Right ventricle myocardium inferior (tissue), 1 donor: ENCODE results near the gene DUSP19. TPM values are rescaled to one million over a fixed set of nuclear protein-coding genes. Genes with fewer than 3 reads are reported as not detected.
A peak's percentile ranks its signal among the peaks of the same experiment; 100 is the strongest.
"Not testable (repeated sequence)": the region's sequence is repeated elsewhere in the genome, so short reads cannot be mapped to it uniquely, and the experiment has no call there.

ENCODE experiments used
- ATAC-seq: fragments of 200-7000 bp; cut with Tn5 transposase; one replicate; pipeline ENCODE4 v1.9.1; 2020; ENCODE audit warnings: mild to moderate bottlenecking, moderate library complexity
- DNase-seq: peaks from one replicate; pipeline ENCODE4 v3.0.0; 2021; ENCODE audit errors: missing footprints
- intact Hi-C: fragments of 100-400 bp; cut with DNase I; formaldehyde crosslinking; loops from one replicate; pipeline ENCODE4 v1.11.0; 2022
- long read RNA-seq: library from polyadenylated mRNA; unstranded; transcript quantifications from one replicate; pipeline ENCODE4 v2.0.0, GENCODE V29; 2021
- total RNA-seq: library from RNA; stranded (reverse); fragmentation: NEBNext Ultra II Directional; extraction: Animal tissue kit (Norgen Biotek cat#: 25700); gene quantifications from one replicate; pipeline ENCODE4 v1.2.1, GENCODE V29; 2021
- donor health status: DM: no; HTN: yes; CAD: no; lungs with severe emphysema.

Gene DUSP19
- total RNA-seq: 12.1 TPM
- long read RNA-seq, full-length matches to known transcripts: 5 of 5 reads
- long read RNA-seq, partial matches to known transcripts: 0 of 5 reads
- long read RNA-seq, other reads (novel, unspliced or antisense): 0 of 5 reads

- no peak for DNase-seq
- peak; percentile 94 for ATAC-seq
- intact Hi-C loops: loop anchor here (2.0 kb wide), 2 partner anchors 40 to 46 kb away; partner anchors contain the start of genes NCKAP1 and NUP35
Measured at GRCh38 chr2:183078464-183079138, at the start of gene DUSP19. DUSP19 (plus strand) TSS chr2:183078747; CDS start chr2:183078934, 187 bp downstream.

DNA sequence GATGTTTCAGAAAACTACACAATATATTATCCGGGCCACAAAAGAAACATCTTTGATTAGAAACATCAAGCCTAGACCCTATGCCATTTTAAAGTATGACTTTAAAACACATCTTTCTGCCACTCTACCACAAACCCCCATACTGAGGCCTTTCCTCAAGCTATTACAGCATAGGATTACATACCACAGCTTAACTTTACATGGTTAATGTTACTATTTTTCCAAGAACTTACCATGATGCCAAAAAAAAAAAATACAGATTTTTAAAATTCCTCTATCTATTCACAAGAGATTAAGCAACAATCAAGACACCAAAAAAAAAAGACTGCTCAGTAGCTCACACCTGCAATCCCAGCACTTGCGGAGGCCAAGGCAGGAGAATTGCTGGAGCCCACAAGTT, 49.3 kb upstream of the DUSP19 start:
- intact Hi-C loops: no loop called here
- DNase-seq: no peak
- ATAC-seq: no peak

DNA sequence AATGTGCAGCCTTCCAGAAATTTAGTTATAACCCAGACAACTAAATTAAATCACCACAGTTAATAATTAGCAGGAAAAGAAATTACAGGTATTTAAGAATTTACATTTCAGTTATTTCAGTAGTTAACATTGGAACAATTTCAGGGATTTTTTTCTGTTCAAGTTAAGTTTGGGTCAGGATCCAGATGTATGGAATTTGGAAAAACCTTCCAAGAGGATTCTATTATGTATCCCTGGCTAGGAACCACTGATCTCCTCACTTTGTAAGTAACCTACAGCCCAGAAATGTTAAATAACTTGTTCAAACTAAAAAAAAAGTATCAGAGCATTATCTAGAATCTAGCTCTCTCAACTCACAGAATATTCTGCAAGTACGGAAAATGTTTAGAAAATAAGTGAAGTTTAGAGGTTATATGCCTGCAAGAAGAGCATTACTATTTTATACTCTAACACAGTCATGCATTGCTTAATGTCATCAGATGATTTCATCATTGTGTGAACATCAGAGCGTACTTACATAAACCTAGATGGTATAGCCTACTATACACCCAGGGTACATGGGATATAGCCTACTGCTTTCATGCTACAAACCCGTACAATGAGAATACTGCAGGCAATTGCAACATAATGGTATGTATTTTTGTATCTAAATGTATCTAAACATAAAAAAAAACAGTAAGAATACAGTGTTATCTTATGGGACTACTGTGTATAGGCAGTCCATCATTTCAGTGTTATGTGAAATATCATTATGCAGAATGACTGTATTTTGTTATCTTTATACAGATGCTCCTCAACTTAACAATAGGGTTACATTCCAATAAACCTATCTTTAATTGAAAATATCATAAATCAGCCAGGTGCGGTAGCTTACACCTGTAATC, 46.4 kb upstream of the DUSP19 start:
- DNase-seq (no peak), ATAC-seq (no peak)
- intact Hi-C loops: no loop called here

DNA sequence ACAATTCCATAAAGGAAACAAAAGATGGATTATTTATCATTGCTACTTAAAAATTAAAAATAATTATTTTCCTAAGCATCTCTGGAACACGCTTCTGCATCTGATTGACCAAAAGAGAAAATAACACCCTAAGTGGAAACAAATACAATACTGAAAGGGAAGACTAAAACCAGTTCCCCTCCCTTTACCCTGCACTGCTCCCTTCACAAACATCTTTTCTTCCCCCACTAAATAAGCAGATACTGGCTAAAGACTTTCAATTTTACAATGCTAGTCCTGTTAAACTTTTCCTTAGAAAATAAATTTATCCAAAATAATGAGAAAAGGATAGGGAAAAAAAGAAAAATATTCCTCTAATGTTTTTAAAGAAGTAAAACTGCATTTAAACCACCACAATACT, 44.6 kb upstream of the DUSP19 start:
- intact Hi-C loops: no loop called here
- DNase-seq (no peak), ATAC-seq (no peak)

DNA sequence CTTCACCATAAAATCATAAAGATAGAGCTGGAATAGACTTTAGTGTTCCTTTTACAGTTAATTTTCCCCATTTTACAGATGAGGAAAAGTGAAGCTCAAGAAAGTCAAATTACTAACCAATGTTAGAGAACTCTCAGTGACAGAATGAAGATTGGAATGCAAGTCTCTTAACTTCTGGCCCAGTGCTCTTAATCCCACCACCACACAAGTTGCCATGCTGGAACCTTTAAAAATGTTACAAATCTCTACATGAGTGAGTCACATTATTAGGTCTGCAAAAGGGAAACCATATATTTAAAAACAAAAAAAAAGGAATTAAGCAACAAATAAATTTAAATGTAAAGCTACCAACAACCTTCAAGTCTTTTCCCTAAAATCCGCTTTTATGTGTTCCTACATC, 43.7 kb upstream of the DUSP19 start:
- DNase-seq (no peak), ATAC-seq (no peak)
- intact Hi-C loops: loop anchor here (5.0 kb wide), 1 partner anchor 33 kb away; no protein-coding TSS in a partner anchor

GRCh38 chr2:183035298-183035953, 43.1 kb upstream of the DUSP19 start:
- ATAC-seq (no peak), DNase-seq (no peak)
- intact Hi-C loops: loop anchor here (5.0 kb wide), 1 partner anchor 33 kb away; no protein-coding TSS in a partner anchor

GRCh38 chr2:183035954-183036669, 42.4 kb upstream of the DUSP19 start:
- DNase-seq: no peak
- intact Hi-C loops: loop anchor here (5.0 kb wide), 1 partner anchor 34 kb away; no protein-coding TSS in a partner anchor
- ATAC-seq: no peak

DNA sequence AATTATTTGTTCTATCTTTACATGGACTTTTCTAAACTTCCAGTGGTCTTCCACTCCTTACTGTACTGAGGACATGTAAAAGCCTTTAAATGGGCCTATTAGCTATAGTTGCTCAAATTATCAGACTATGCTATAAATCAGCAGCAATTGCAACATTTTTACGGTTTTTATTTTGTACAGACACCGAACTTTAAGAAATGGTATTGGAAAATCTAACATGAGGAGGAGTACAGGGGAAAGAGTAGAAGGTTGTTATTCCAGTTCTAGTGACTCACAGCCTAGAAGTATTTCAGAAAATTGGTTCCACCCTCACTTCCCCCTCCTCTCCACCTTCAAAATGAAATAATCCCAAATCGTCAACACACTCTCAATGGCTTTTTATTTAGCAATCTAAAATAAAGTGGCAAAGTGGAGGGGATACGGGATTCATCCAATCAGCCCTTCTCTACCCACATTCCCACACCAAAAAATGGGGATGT, 41.4 kb upstream of the DUSP19 start:
- ATAC-seq (no peak), DNase-seq (no peak)
- intact Hi-C loops: loop anchor here (5.0 kb wide), 1 partner anchor 35 kb away; no protein-coding TSS in a partner anchor

DNA sequence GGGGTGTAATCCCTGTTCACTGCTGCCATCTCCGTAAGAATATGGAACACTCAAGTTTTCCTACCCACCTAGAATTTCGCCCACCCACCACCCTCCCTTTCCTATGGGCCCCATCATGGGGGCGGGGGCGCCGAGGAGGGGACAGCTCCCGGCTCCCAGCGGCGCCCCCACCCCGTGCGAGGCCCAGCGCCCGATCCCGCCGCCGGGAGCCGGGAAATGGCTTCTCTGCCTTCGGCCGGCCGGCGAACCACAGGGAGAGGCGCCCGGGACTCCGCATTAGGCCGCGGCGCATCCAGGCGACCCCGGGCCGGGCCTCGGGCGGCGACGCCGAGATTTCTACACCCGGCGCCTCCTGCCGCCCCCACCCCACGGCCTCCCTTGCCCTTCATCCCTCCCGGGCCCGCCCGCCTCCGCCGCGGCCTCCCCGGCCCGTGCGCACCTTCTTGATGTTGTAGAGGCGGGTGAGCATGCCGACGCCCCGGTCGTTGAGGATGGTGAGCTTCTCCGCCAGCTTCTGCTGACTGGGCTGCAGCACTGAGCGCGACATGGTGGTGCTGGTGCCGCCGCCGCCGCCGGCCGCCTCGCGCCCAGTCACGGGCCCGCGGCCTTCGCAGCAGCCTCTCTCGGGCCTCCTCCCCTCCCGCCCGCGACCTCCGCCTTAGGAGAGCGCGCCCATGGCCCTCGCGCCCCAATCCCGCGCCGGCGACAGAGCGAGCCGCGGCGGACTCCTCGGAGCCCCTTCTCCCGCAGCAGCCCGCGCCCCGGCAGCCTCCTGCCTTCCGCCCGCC, 40.8 kb upstream of the DUSP19 start:
- ATAC-seq (peak; percentile 66), DNase-seq (peak; percentile 76)
- intact Hi-C loops: loop anchor here (2.0 to 5.0 kb wide), 3 partner anchors 35 to 87 kb away; partner anchors contain the start of genes DUSP19 and NUP35

- intact Hi-C loops: loop anchor here (2.0 to 5.0 kb wide), 3 partner anchors 36 to 86 kb away; partner anchors contain the start of genes DUSP19 and NUP35
- ATAC-seq: peak; percentile 97
Measured at GRCh38 chr2:183038341-183039300, 39.9 kb upstream of the DUSP19 start, which contains the start of gene NCKAP1. NCKAP1 (minus strand) TSS chr2:183038457; CDS start chr2:183038099, 358 bp downstream.

DNA sequence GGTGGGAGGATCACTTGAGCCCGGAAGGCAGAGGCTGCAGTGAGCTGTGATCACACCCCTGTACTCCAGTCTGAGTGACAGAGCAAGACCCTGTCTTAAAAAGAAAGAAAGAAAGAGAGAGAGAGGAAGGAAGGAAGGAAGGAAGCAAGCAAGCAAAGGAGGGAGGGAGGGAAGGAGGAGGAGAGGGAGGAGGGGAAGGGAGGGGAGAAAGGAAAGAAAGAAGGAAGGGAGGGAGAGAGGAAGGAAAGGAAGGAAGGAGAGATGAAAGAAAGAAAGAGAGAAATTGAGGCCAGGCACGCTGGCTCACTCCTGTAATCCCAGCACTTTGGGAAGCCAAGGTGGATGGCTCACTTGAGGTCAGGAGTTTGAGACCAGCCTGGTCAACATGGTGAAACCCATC, 37.9 kb upstream of the DUSP19 start:
- DNase-seq: no peak
- no peak for ATAC-seq
- intact Hi-C loops: no loop called here

More at GRCh38 chr2:183038341-183039300, 39.9 kb upstream of the DUSP19 start, which contains the start of gene NCKAP1:
- peak; percentile 94 for DNase-seq

GRCh38 chr2:183043580-183043979, 35.0 kb upstream of the DUSP19 start:
- DNase-seq, intact Hi-C loops, ATAC-seq: not testable (repeated sequence)

DNA sequence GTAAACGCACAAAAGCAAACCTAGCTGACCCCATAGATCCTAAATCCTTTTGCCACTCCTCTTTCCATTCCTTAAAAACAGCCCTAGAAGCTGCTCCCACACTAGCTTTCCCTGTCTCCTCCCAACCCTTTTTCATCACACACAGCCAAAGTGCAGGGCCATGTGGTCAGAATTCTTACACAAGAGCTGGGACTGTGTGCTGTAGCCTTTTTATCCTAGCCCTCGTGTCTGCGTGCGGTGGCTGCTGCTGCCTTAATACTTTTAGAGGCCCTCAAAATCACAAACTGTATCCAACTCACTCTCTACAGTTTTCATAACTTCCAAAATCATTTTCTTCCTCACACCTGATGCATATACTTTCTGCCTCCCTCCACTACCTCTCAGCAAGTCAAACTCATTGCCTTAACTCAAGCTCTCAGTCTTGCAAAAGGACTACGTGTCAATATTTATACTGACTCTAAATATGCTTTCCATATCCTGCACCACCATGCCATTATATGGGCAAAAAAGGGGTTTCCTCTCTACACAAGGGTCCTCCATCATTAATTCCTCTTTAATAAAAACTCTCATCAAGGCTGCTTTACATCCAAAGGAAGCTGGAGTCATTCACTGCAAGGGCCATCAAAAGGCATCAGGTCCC, 30.9 kb upstream of the DUSP19 start:
- DNase-seq, ATAC-seq, intact Hi-C loops: not testable (repeated sequence)

DNA sequence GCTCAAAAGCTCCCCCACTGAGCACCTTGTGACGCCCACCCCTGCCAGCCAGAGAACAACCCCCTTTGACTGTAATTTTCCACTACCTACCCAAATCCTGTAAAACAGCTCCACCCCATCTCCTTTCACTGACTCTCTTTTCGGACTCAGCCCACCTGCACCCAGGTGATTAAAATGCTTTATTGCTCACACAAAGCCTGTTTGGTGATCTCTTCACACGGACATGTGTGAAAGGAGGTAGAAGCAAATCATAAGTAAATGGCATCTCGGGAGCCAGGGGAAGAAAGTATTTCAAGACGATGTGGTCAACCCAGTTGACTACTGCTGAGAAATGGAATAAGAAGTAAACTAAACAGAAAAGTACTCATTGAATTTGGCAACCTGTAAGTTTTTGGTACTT, 29.1 kb upstream of the DUSP19 start:
- DNase-seq: no peak
- ATAC-seq: no peak
- intact Hi-C loops: no loop called here

DNA sequence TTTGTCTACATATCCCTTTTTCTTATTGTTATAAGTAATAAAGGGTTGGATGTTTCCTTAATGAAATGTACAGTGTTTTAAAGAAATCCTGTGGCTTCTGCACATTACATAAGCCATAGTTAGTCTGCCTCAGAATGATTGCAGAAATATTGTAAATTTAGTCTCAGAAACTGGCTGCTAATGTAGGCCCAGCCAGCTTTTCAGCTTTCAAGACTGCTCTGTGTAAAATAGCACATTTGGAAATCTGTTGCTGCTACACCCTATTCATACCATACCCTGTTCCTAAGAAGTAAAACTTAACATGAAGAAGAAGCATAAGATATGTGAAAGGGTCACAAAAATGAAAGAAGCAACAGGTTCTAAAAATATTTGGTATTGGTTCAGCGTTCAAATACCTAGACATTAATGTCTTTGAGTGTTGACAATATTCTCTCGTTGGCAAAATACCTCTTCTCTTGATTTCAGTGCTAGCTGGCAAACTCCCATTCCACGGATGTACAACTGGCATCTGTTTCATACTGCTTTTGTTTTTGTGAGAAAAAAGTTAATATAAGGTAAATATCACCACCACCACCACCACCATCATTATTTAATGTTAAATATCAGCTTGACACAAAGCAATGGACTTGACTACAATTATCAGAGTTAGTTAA, 21.1 kb upstream of the DUSP19 start:
- DNase-seq (no peak), ATAC-seq (no peak)
- intact Hi-C loops: no loop called here
